Measurements from ENCODE around the gene CREBBP. TPM values are rescaled to one million over a fixed set of nuclear protein-coding genes. Genes with fewer than 3 reads are reported as not detected.
"Not testable (repeated sequence)": the region's sequence is repeated elsewhere in the genome, so short reads cannot be mapped to it uniquely, and the experiment has no call there.

The CREBBP gene
- polyA plus RNA-seq, 1 experiment = 6.6 TPM

DNA sequence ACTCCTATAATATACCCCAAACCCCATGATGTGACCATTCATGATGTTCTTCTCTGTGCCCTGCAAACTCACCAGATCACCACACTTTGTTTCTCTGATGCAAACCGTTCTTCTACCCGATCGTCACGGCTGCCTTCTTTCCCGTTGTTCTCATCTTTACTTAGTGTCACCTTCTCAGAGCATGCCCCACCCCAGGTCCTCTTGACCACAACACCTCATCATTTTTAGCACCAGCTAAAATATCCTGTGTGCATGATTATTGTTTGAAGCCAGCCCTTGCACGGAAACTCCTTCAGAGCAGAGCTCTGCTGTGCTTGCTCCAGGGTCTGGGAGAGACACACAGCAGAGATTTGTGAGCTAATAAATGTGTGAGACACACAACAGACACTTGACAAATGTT, 38.9 kb upstream of the CREBBP start:
- CTCF ChIA-PET = interaction anchor here (2.4 kb wide), 1 partner anchor 19 kb away, joined by 12 read pairs; no protein-coding TSS in a partner anchor
- POLR2A ChIA-PET = no interaction called here
- no peak for TF ChIP-seq CTCF (IDR thresholded peaks at IDR 0.05; ENCODE audit: insufficient read depth, low read depth, low read length)
- no peak for DNase-seq (ENCODE audit: low read depth)
- Histone ChIP-seq H3K36me3 (ENCODE audit: control insufficient read depth, insufficient read depth, low read length) (no peaks in the 10 kb centered on the region), H3K27me3 (ENCODE audit: control insufficient read depth, insufficient read depth, low read length) (peaks cover 2% of the 10 kb centered on the region; the same call in 1 of the 2 replicates), H3K4me3 (ENCODE audit: low read depth, low read length) (no peak overlapping the region)

GRCh38 chr16:3915426-3916260, 35.1 kb upstream of the CREBBP start:
- Histone ChIP-seq H3K4me3 (ENCODE audit: low read depth, low read length) (no peak overlapping the region), H3K36me3 (ENCODE audit: control insufficient read depth, insufficient read depth, low read length) (no peaks in the 10 kb centered on the region), H3K27me3 (ENCODE audit: control insufficient read depth, insufficient read depth, low read length) (peaks cover 1% of the 10 kb centered on the region; the same call in 1 of the 2 replicates)
- no peak for DNase-seq (ENCODE audit: low read depth)
- POLR2A ChIA-PET = no interaction called here
- TF ChIP-seq CTCF (IDR thresholded peaks at IDR 0.05; ENCODE audit: insufficient read depth, low read depth, low read length) = no peak
- CTCF ChIA-PET = no interaction called here

DNA sequence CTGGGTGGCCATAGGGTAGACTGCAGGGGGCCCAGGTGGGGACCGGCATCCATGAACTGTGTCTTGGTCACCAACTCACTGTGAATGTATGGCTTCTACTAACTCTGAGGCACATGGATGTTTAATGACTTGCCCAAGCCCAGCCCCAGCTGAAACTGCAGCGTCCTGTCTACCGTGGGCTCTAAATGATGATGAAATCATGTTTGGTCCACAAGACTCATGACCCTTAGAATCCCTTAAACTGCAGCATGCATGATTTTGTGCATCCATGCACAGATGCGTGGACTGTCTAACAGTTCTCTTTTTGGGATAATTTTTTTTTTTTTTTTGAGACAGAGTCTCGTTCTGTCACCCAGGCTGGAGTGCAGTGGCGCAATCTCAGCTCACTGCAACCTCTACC, 32.4 kb upstream of the CREBBP start:
- CTCF ChIA-PET = no interaction called here
- POLR2A ChIA-PET = no interaction called here
- H3K4me3 ChIP-seq (ENCODE audit: low read depth, low read length) = no peak overlapping the region

GRCh38 chr16:3912373-3912772, 31.9 kb upstream of the CREBBP start:
- Histone ChIP-seq H3K4me3 (ENCODE audit: low read depth, low read length) (no peak overlapping the region), H3K36me3 (ENCODE audit: control insufficient read depth, insufficient read depth, low read length) (no peaks in the 10 kb centered on the region), H3K27me3 (ENCODE audit: control insufficient read depth, insufficient read depth, low read length) (peaks cover 1% of the 10 kb centered on the region)
- ChIA-PET CTCF (no interaction called here), POLR2A (no interaction called here)
- no peak for DNase-seq (ENCODE audit: low read depth)
- TF ChIP-seq CTCF (IDR thresholded peaks at IDR 0.05; ENCODE audit: insufficient read depth, low read depth, low read length) = no peak

More for the DNA sequence above, 32.4 kb upstream of the CREBBP start:
- no peak for TF ChIP-seq CTCF (IDR thresholded peaks at IDR 0.05; ENCODE audit: insufficient read depth, low read depth, low read length)
- Histone ChIP-seq H3K27me3 (ENCODE audit: control insufficient read depth, insufficient read depth, low read length) (peaks cover 1% of the 10 kb centered on the region; the same call in 1 of the 2 replicates), H3K36me3 (ENCODE audit: control insufficient read depth, insufficient read depth, low read length) (no peaks in the 10 kb centered on the region)
- DNase-seq (ENCODE audit: low read depth) = no peak

DNA sequence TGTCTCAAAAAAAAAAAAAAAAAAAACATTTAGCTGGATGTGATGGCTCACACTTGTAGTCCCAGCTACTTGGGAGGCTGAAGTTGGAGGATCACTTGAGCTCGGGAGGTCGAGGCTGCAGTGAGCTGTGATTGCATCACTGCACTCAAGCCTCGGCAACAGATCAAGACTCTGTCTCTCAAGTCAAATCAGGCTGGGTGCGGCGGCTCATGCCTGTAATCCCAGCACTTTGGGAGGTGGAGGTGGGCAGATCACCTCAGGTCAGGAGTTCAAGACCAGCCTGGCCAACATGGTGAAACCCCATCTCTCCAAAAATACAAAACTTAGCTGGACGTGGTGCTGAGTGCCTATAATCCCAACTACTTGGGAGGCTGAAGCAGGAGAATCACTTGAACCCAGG, 31.2 kb upstream of the CREBBP start:
- POLR2A ChIA-PET; H3K36me3 ChIP-seq (ENCODE audit: control insufficient read depth, insufficient read depth, low read length); H3K4me3 ChIP-seq (ENCODE audit: low read depth, low read length); CTCF ChIA-PET; H3K27me3 ChIP-seq (ENCODE audit: control insufficient read depth, insufficient read depth, low read length); DNase-seq (ENCODE audit: low read depth): not testable (repeated sequence)

Data from BJ (cell line).